PC-3 (cell line): ENCODE data around the gene ADGRG1. TPM values are rescaled to one million over a fixed set of nuclear protein-coding genes. Genes with fewer than 3 reads are reported as not detected.
"Not testable (repeated sequence)": the region's sequence is repeated elsewhere in the genome, so short reads cannot be mapped to it uniquely, and the experiment has no call there.

ENCODE experiments used
- ATAC-seq: fragments of 200-7000 bp; cut with Tn5 transposase; 2 replicates; pipeline ENCODE4 v1.9.1; 2020; ENCODE audit warnings: mild to moderate bottlenecking, moderate library complexity
- BruUV-seq: library from RNA; stranded (reverse); fragments of 400-500 nt; replicated peaks from 2 replicates; lab custom pipeline; 2021; lab: Mats Ljungman, UMichigan
- CTCF ChIA-PET: fragments of 300-600 bp; sonication (Branson Sonifier 250); formaldehyde crosslinking; loops from one replicate; lab custom pipeline; 2022; ENCODE audit warnings: antibody characterized with exemption; lab: Charles Lee
- POLR2A ChIA-PET: fragments of 300-600 bp; sonication (Branson Sonifier 250); formaldehyde crosslinking; loops from one replicate; lab custom pipeline; 2022; ENCODE audit warnings: antibody characterized with exemption; ENCODE audit not compliant: unreplicated experiment; lab: Charles Lee
- DNase-seq: peaks from one replicate; pipeline ENCODE4 v3.0.0-alpha.2; 2015
- H2AFZ ChIP-seq: fragments of 300-600 bp; sonication (generic); 2 replicates; pipeline ENCODE4 v1.6.0; 2016; ENCODE audit warnings: antibody characterized with exemption, low read length
- H3F3A ChIP-seq: fragments of 300-600 bp; sonication (generic); one replicate; pipeline ENCODE4 v1.6.0; 2017; ENCODE audit warnings: antibody characterized with exemption, low read length, control low read depth, mild to moderate bottlenecking; ENCODE audit not compliant: unreplicated experiment
- H3K27ac ChIP-seq: fragments of 300-600 bp; sonication (generic); 2 replicates; pipeline ENCODE4 v1.5.1; 2016; ENCODE audit warnings: mild to moderate bottlenecking, low read length
- H3K27me3 ChIP-seq: fragments of 300-600 bp; sonication (generic); 2 replicates; pipeline ENCODE4 v1.6.1; 2016; ENCODE audit warnings: low read length, mixed read lengths
- H3K36me3 ChIP-seq: fragments of 300-600 bp; sonication (generic); 2 replicates; pipeline ENCODE4 v1.6.1; 2016; ENCODE audit warnings: low read depth, mixed run types, low read length, mixed read lengths
- H3K4me1 ChIP-seq: fragments of 300-600 bp; sonication (generic); 2 replicates; pipeline ENCODE4 v1.5.1; 2016; ENCODE audit warnings: low read length; ENCODE audit not compliant: insufficient read depth
- H3K4me2 ChIP-seq: fragments of 300-600 bp; sonication (generic); 2 replicates; pipeline ENCODE4 v1.6.0; 2016; ENCODE audit warnings: low read length
- H3K4me3 ChIP-seq: fragments of 300-600 bp; sonication (generic); 2 replicates; pipeline ENCODE4 v1.5.1; 2016; ENCODE audit warnings: mild to moderate bottlenecking, low read length, mixed read lengths
- H3K79me2 ChIP-seq: fragments of 300-600 bp; sonication (generic); 2 replicates; pipeline ENCODE4 v1.6.1; 2017; ENCODE audit warnings: low read length, mixed read lengths
- H3K9ac ChIP-seq: fragments of 300-600 bp; sonication (generic); 2 replicates; pipeline ENCODE4 v1.6.0; 2016; ENCODE audit warnings: mild to moderate bottlenecking, low read length
- H3K9me2 ChIP-seq: fragments of 300-600 bp; sonication (generic); replicated peaks from 2 replicates; pipeline ENCODE4 v1.6.1; 2016; ENCODE audit warnings: mixed run types, low read length, mixed read lengths
- H3K9me3 ChIP-seq: fragments of 300-600 bp; sonication (generic); 2 replicates; pipeline ENCODE4 v1.6.1; 2016; ENCODE audit warnings: low read length, mixed read lengths
- H4K20me1 ChIP-seq: fragments of 300-600 bp; sonication (generic); 2 replicates; pipeline ENCODE4 v1.6.1; 2016; ENCODE audit warnings: low read length, mixed read lengths
- EZH2 ChIP-seq: fragments of 300-600 bp; sonication (generic); IDR thresholded peaks from one replicate; pipeline ENCODE4 v1.6.1; 2017; ENCODE audit warnings: antibody characterized with exemption, mild to moderate bottlenecking, low read length; ENCODE audit not compliant: unreplicated experiment
- EZH2phosphoT487 ChIP-seq: fragments of 300-600 bp; sonication (generic); IDR thresholded peaks from 2 replicates; pipeline ENCODE4 v1.6.1; 2018; ENCODE audit warnings: mild to moderate bottlenecking, antibody characterized with exemption, low read length, borderline replicate concordance
- intact Hi-C: fragments of 100-400 bp; cut with micrococcal nuclease; formaldehyde crosslinking; loops from 2 replicates; pipeline ENCODE4 v1.9.0; 2023
- total RNA-seq: library from RNA; depleted of rRNA; stranded (reverse); fragments of >200 nt; gene quantifications from 2 replicates; pipeline ENCODE4 v1.2.3, GENCODE V29; 2014
- TF ChIP-seq, protein P1 (sequence below): fragments of 300-600 bp; sonication (generic); conservative IDR thresholded peaks from 2 replicates; pipeline ENCODE4 v1.5.1; 2017; ENCODE audit warnings: antibody characterized with exemption, low read depth, mild to moderate bottlenecking, low read length

ADGRG1 gene
- total RNA-seq, 1 experiment from 2014 or later, result 33.7 TPM

DNA sequence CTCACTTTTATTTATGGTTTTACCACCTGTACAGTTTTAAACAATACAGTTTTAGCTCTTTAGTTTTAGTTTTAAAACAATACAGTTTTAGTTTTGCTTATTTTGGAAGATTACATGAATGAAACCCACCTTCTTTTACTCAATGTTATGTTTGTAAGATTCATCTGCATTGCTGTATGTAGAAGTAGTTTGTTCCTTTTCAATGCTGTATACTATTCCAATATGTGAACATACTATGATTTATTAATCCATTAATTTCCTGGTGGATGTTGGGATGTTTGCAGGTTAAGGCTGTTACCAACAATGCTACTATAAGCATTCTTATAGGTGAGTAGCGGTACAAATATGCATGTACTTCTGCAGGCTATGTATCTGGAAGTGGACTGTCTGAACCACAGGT, 34.4 kb upstream of the ADGRG1 start:
- no peak overlapping the region for H3K9ac ChIP-seq
- H3K9me2 ChIP-seq, result no peaks in the 10 kb centered on the region
- no peak overlapping the region for H2AFZ ChIP-seq
- CTCF ChIA-PET, result no interaction called here
- TF ChIP-seq, protein P1, sequence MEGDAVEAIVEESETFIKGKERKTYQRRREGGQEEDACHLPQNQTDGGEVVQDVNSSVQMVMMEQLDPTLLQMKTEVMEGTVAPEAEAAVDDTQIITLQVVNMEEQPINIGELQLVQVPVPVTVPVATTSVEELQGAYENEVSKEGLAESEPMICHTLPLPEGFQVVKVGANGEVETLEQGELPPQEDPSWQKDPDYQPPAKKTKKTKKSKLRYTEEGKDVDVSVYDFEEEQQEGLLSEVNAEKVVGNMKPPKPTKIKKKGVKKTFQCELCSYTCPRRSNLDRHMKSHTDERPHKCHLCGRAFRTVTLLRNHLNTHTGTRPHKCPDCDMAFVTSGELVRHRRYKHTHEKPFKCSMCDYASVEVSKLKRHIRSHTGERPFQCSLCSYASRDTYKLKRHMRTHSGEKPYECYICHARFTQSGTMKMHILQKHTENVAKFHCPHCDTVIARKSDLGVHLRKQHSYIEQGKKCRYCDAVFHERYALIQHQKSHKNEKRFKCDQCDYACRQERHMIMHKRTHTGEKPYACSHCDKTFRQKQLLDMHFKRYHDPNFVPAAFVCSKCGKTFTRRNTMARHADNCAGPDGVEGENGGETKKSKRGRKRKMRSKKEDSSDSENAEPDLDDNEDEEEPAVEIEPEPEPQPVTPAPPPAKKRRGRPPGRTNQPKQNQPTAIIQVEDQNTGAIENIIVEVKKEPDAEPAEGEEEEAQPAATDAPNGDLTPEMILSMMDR, result no peak
- TF ChIP-seq EZH2phosphoT487 (no peak), EZH2 (no peak)
- no peak overlapping the region for H3K4me2 ChIP-seq
- no peaks in the 10 kb centered on the region for H3F3A ChIP-seq
- ATAC-seq, result no peak
- H3K4me1 ChIP-seq, result peaks cover 16% of the 10 kb centered on the region
- POLR2A ChIA-PET, result no interaction called here
- no peaks in the 10 kb centered on the region for H3K9me3 ChIP-seq
- intact Hi-C loops, result loop anchor here (5.0 kb wide), 1 partner anchor 128 kb away; no protein-coding TSS in a partner anchor
- no peak overlapping the region for H3K4me3 ChIP-seq
- H3K27me3 ChIP-seq, result no peaks in the 10 kb centered on the region
- DNase-seq, result no peak
- no peak overlapping the region for H3K27ac ChIP-seq
- no peaks in the 10 kb centered on the region for H4K20me1 ChIP-seq
- no TSS peak for BruUV-seq
- H3K36me3 ChIP-seq, result no peaks in the 10 kb centered on the region
- H3K79me2 ChIP-seq, result no peaks in the 10 kb centered on the region

DNA sequence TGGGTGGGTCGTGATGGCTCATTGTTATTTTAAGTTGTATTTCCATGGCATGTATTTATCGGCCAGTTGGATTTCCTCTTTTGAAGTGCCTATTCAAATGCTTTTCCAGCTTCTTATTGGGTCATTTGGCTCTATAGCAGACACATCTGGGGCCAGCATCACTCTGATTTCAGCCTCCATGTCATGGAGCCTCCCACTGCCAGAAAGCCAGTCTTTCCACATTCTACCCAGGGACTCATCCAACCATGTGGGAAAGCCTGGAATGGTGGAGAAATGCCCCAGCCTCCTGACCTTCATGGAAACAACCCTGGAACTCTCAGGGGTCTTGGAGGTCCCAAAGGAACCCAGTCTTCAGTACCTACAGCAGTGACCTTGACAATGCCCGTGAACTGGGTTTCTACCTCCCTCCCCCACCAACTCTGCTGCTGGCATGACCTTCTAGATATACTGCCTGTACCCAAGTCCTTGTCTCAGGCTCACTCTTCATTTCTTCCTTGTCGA, 33.8 kb upstream of the ADGRG1 start:
- POLR2A ChIA-PET, result no interaction called here
- H3K79me2 ChIP-seq, result no peaks in the 10 kb centered on the region
- H3K4me2 ChIP-seq, result no peak overlapping the region
- no peak overlapping the region for H3K9ac ChIP-seq
- no peak overlapping the region for H3K27ac ChIP-seq
- H3K36me3 ChIP-seq, result no peaks in the 10 kb centered on the region
- no peaks in the 10 kb centered on the region for H3K27me3 ChIP-seq
- ATAC-seq, result no peak
- CTCF ChIA-PET, result no interaction called here
- peaks cover 16% of the 10 kb centered on the region for H3K4me1 ChIP-seq
- no peaks in the 10 kb centered on the region for H4K20me1 ChIP-seq
- no peaks in the 10 kb centered on the region for H3F3A ChIP-seq
- intact Hi-C loops, result loop anchor here (5.0 kb wide), 1 partner anchor 128 kb away; no protein-coding TSS in a partner anchor
- TF ChIP-seq, protein P1, result no peak
- TF ChIP-seq EZH2 (no peak), EZH2phosphoT487 (no peak)
- H3K9me3 ChIP-seq, result no peaks in the 10 kb centered on the region
- H2AFZ ChIP-seq, result no peak overlapping the region
- no peak for DNase-seq
- H3K9me2 ChIP-seq, result no peaks in the 10 kb centered on the region
- no peak overlapping the region for H3K4me3 ChIP-seq
- BruUV-seq, result no TSS peak

DNA sequence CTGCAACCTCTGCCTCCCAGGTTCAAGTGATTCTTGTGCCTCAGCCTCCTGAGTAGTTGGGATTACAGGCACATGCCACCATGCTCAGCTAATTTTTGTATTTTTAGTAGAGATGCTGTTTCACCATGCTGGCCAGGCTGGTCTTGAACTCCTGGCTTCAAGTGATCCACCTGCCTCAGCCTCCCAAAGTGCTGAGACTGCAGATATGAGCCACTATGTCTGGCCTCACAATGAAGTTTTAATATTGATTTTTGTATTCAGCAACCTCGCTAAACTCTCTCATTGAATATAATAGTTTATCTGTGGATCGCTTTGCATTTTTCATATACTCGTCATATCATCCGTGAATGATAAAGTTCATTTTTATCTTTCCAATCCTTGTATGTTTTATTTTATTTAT, 32.2 kb upstream of the ADGRG1 start:
- H3K27ac ChIP-seq, DNase-seq, H3K36me3 ChIP-seq, H2AFZ ChIP-seq, H3K9me3 ChIP-seq, BruUV-seq, POLR2A ChIA-PET, H3K4me3 ChIP-seq, intact Hi-C loops, H3K9ac ChIP-seq, H3K4me2 ChIP-seq, H3F3A ChIP-seq, CTCF ChIA-PET, H3K79me2 ChIP-seq, ATAC-seq, H3K27me3 ChIP-seq, H4K20me1 ChIP-seq, H3K9me2 ChIP-seq: not testable (repeated sequence)
- peaks cover 12% of the 10 kb centered on the region; the same call in 1 of the 2 replicates for H3K4me1 ChIP-seq
